BJ (cell line): ENCODE measurements around the gene PIH1D1. TPM values are rescaled to one million over a fixed set of nuclear protein-coding genes. Genes with fewer than 3 reads are reported as not detected.

Experiments
- CTCF ChIA-PET: fragments of 350-600 bp; formaldehyde crosslinking; extraction: SDS; loops from one replicate; lab custom pipeline; 2021; ENCODE audit warnings: antibody characterized with exemption, inconsistent platforms; lab: Yijun Ruan, JAX
- POLR2A ChIA-PET: fragments of 300-600 bp; sonication (Branson Sonifier 250); formaldehyde crosslinking; extraction: SDS; loops from one replicate; lab custom pipeline; 2021; ENCODE audit warnings: antibody characterized with exemption; lab: Charles Lee
- DNase-seq: peaks from one replicate; pipeline ENCODE4 v3.0.0-alpha.2; 2011; ENCODE audit warnings: low read depth
- H3K27me3 ChIP-seq: 2 replicates; pipeline ENCODE4 v1.6.0; 2011; ENCODE audit warnings: low read length; ENCODE audit not compliant: control insufficient read depth, insufficient read depth
- H3K36me3 ChIP-seq: 2 replicates; pipeline ENCODE4 v1.5.1; 2011; ENCODE audit warnings: low read length; ENCODE audit not compliant: control insufficient read depth, insufficient read depth
- H3K4me3 ChIP-seq: 2 replicates; pipeline ENCODE4 v1.5.1; 2011; ENCODE audit warnings: low read depth, mild to moderate bottlenecking, control low read depth, low read length
- CTCF ChIP-seq: IDR thresholded peaks from 2 replicates; pipeline ENCODE4 v1.5.1; 2011; ENCODE audit warnings: low read depth, mild to moderate bottlenecking, control low read depth, inconsistent platforms, low read length, moderate library complexity; ENCODE audit not compliant: insufficient read depth
- polyA plus RNA-seq: library from polyadenylated mRNA; depleted of rRNA; stranded (reverse); fragments of >200 nt; gene quantifications from 2 replicates; pipeline ENCODE4 v1.2.3, GENCODE V29; 2011

Gene PIH1D1
- polyA plus RNA-seq, 1 experiment = 75.8 TPM

- no peak for DNase-seq
- no peak for TF ChIP-seq CTCF
- ChIA-PET POLR2A (interaction anchor here (0.6 kb wide), 1 partner anchor 17 kb away, joined by 4 read pairs; no protein-coding TSS in a partner anchor), CTCF (interaction anchor here (2.0 to 2.5 kb wide), 3 partner anchors 9 to 33 kb away, joined by 7 to 10 read pairs (median 9); no protein-coding TSS in a partner anchor)
- peaks cover 82% of the 10 kb centered on the region for H3K27me3 ChIP-seq
- no peak within 1 kb of the TSS for H3K4me3 ChIP-seq
- H3K36me3 ChIP-seq = no peaks in the 10 kb centered on the region
These were observed 26.4 kb downstream of the PIH1D1 start, which contains the start of gene GFY for GRCh38 chr19:49425178-49425577. GFY (plus strand) TSS chr19:49425388; CDS start chr19:49426431, 1,043 bp downstream.

- TF ChIP-seq CTCF = no peak
- no peak for DNase-seq
- ChIA-PET POLR2A (no interaction called here), CTCF (interaction anchor here (2.0 to 2.5 kb wide), 2 partner anchors 19 to 32 kb away, joined by 7 to 9 read pairs; no protein-coding TSS in a partner anchor)
- Histone ChIP-seq H3K4me3 (no peak overlapping the region), H3K36me3 (no peaks in the 10 kb centered on the region), H3K27me3 (peaks cover 84% of the 10 kb centered on the region)
These were observed 27.7 kb downstream of the PIH1D1 start for GRCh38 chr19:49423985-49424303.

- Histone ChIP-seq H3K27me3 (peaks cover 84% of the 10 kb centered on the region), H3K4me3 (no peak within 1 kb of the TSS), H3K36me3 (no peaks in the 10 kb centered on the region)
- DNase-seq = no peak
- ChIA-PET POLR2A (no interaction called here), CTCF (interaction anchor here (2.5 kb wide), 1 partner anchor 20 kb away, joined by 9 read pairs; no protein-coding TSS in a partner anchor)
- no peak for TF ChIP-seq CTCF
These were observed 28.3 kb downstream of the PIH1D1 start, which contains the start of gene PTH2 for GRCh38 chr19:49423071-49423984. PTH2 (minus strand) TSS chr19:49423441; CDS start chr19:49423339, 102 bp downstream.

GRCh38 chr19:49422407-49423070 is 29.1 kb downstream of the PIH1D1 start:
- TF ChIP-seq CTCF = peak; percentile 36
- ChIA-PET CTCF (no interaction called here), POLR2A (no interaction called here)
- no peak overlapping the region for H3K4me3 ChIP-seq
- peaks cover 81% of the 10 kb centered on the region for H3K27me3 ChIP-seq
- DNase-seq = no peak
- no peaks in the 10 kb centered on the region for H3K36me3 ChIP-seq

- no peak overlapping the region for H3K4me3 ChIP-seq
- no peaks in the 10 kb centered on the region for H3K36me3 ChIP-seq
- POLR2A ChIA-PET = no interaction called here
- H3K27me3 ChIP-seq = peaks cover 75% of the 10 kb centered on the region
- CTCF ChIA-PET = no interaction called here
- DNase-seq = no peak
- no peak for TF ChIP-seq CTCF
These were observed 29.8 kb downstream of the PIH1D1 start for GRCh38 chr19:49421878-49422202.
